NCI-H1048 (cell line): ENCODE results near the gene GRIPAP1.

ENCODE experiments used
- DNase-seq: peaks from one replicate; lab custom pipeline; 2025; lab: John Stamatoyannopoulos, UW

The GRIPAP1 gene

GRCh38 chrX:49002091-49002935 is at the start of gene GRIPAP1:
GRIPAP1 (minus strand) TSS chrX:49002264; CDS start chrX:49002229, 35 bp downstream.
- DNase-seq: peak; percentile 2

DNA sequence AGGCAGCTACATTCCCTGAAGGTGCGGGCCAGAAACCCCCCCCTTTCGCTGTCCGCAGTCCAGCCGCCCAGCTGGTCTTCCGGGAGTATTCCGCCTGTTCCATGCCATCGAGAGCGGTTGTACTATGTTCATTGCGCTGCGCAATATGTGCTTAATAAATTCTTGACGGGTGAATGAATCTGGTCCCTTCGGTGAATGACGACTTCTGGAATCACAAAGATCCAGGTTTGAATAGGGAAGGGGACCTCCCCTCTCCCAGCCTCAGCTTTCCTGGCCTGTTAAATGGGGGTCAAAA is 41.9 kb upstream of the GRIPAP1 start:
- no peak for DNase-seq

DNA sequence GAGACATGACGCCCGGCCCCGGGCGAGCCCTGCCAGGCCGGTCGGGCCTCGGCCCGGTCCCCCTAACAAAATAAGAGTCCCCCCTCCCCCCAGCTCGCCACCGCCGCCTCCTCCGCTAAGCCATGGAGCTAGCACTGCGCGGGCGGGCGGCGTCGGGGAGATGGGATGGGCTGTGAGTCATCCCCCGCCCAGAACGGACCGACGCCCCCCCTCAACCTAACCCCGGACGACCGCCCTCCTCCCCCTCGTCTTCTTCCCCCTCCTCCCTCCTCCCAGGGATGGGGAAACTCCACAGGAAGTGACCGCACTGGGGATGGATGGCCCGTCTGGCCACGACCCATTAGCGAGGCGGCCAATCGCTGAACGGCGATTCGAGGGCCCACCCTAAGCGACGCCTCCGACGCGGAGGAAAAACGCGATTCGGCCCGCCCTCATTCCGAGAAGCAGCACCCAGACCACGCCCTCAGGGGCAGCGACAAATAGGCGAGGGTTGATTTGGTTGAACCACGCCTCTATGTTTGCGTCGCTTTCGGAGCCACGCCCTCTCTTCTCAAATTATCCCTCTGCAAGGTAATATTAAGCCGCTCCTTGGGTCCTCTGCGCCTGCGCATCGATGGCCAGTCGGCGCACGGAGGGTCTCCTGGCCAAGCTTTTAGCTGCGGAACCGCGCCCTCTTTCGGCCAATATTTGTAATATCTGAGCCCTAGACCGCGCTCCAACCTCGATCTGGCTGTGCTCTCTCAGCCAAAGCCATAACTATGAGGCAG is 41.3 kb upstream of the GRIPAP1 start, which contains the start of gene TFE3:
Gene TFE3 (minus strand): TSS at position 138 of the 767 bp plus-strand sequence. CDS start 131 bp downstream, at position 7.
- peak; percentile 90 for DNase-seq

DNA sequence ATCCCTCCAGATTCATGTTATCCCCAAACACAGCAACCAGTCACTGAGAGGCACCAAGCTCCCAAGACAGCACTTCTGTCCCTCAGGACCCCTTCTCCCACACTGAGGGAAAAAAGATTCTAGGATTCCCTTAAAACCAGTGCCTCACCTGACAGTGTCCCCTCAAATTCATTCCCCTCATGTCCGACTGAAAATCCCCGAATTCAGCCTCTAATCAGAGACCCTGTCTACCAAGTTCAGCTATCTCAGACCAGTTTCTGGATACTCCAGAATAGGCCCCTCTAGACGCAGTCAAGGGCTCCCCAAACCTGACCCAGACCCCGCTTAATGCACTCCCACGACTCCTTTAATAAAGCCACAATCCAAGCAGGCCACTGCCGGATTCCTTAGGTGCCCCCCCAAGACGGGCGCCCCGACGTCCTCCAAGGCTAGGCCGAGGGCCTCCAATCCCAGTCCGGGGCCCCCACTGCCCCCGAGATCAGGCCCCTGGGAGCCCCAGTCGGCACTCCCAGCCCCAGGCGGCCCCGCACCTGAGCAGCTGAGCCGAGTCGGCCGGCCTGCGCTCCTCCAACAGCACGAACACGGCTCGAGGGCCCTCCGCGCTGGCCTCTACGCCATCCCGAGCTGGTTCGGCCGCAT is 40.6 kb upstream of the GRIPAP1 start:
- no peak for DNase-seq

DNA sequence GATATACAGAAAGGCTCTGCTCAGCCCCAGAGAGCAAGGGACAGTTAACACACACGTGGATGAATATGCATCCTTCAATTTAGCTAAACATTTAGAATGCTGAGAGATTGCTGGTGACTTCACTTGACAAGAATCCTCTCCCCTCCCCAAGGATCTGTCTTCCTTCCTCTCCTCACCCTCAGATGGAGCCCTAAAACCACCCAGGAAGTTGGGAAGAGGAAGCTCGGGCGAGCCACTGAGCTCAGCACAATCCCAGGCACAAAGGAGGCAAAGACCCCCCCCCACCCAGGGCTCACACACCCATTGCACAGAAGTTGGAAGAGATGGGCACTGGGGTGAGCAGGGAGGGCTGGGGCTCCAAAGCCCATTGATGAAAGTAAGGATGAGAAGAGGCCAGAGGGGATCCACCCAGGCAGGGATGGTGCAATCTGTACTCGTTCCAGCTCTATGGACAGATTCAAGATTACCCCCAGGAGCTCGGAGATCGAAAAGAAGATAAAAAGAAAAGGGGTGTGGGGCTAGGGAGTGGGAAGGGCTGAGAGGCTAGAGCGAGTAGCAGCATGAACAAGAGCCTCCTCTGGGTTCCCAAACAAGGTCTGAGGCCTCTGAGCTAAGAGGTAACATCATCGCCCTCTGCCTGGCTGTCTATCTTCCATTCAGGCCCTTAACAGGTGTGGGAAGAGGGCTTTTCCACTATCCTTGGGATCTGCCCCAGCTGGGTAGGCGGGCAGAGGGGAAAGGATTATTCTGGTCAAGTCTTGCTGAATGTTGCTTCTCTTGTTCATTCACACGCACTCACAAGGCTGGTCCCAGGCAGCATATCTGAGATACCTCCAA is 39.9 kb upstream of the GRIPAP1 start:
- no peak for DNase-seq

DNA sequence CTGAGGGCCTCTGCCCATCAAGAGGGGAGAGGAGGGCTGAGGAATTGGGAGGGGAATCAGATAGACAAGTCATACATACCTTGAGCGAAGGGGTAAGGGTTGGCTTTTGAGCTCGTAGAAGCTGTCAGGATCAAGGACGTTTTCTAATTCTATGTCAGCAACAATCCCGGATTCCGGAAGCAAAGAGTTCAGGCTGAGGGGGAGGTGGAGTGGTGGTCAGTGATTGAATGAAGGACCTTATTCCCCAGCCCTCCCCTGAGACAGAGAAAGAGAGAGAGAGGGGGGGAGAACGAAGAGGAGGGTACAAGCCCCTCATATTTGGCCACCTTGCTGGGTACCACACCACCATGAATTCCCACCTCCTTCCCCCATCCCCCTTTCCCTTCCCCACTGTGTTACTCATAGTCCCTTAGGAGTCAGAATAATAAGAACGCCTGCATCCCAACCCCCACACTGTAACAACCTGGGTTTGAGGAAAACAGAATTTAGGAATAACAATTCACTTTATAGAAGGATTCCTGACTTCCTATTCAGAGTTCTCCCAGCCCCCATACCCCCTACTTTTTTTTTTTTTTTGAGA is 38.4 kb upstream of the GRIPAP1 start:
- DNase-seq: no peak

- peak; percentile 26 for DNase-seq
Observed at GRCh38 chrX:49039598-49040375, 37.7 kb upstream of the GRIPAP1 start.

DNA sequence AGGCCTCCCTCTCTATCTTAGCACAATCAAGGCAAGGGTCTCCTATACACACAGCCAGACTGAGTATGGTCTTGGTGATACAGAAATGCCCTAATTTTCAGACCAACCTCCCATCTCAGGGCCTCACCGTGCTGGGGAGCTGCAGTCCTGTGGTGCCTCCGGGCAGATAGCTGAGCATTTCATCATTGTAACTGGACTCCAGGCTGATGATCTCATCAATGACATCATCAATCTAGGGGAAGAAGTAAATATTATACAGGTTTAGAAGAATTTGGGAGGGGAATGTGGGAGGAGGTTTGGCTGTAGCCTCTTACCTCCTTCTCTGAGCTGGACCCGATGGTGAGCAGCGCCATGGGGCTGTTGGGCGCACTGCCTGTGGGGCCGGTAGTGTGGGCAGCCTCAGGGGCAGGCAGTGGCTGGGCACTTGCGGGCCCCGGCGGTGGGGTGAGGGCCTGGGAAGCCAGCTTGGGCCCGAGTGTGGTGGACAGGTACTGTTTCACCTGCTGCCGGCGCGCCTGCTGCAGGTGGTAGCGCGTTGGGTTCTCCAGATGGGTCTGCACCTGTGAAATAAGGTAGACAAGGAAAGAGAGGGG is 35.9 kb upstream of the GRIPAP1 start:
- DNase-seq: no peak

DNA sequence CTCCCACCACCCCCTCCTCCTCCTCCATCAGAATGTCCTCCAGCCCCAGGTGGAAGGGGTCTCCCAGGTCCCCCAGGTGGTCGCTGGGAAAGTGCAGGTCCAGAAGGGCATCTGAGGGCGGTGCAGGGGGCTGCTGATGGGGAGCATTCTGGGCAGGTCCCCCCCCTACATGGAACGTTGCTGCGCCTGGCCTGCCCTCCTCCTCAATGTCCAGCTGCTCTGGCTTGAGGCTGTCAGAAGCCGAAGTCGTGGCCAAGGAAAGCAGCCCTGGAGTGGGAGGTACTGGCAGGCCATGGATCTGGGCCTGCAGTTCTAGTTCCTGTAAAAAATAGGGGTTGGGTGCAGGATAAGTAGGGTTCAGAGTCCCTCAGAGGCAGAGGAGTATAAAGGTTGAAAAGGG is 28.2 kb upstream of the GRIPAP1 start:
- no peak for DNase-seq

DNA sequence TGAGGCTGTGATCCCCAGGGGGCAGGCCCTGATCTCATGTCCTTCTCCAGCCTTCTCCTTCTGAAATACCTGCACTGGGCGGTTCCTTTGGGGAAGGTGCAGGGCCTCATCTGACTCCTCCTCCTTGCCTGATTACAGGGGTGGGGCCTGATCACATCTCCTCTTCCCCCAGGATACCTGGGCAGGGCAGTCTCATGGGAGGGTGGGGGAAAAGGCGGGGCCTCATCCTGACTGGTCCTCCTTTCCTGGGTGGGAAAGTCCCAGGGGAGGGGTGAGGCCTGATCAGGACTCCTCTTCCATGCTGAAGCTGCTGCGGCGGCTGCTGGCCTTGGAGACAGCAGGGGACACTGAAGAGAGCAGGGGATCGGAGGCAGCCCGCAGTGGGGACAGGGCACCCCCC is 27.8 kb upstream of the GRIPAP1 start:
- DNase-seq: no peak

GRCh38 chrX:49019599-49020249 is 17.7 kb upstream of the GRIPAP1 start:
- DNase-seq: no peak

- DNase-seq: no peak
Observed at GRCh38 chrX:49019050-49019449, 17.0 kb upstream of the GRIPAP1 start.

DNA sequence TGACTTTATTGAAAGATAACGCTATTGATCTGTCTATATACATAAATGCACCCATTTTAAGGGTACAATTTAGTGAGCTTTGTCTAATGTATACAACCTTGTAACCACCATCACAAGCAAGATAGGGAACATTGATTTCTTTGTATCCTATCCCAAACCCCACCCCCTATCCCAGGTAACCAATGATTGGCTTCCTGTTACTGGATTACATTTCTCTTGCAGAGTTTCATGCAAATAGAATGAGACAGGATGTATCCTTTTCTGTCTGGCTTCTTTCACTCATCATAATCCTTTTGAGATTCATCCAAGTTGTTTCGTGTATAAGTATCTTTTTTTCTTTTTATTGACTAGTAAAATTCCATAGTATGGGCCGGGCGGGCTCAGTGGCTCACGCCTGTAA is 1.6 kb upstream of the GRIPAP1 start:
- peak; percentile 32 for DNase-seq

DNA sequence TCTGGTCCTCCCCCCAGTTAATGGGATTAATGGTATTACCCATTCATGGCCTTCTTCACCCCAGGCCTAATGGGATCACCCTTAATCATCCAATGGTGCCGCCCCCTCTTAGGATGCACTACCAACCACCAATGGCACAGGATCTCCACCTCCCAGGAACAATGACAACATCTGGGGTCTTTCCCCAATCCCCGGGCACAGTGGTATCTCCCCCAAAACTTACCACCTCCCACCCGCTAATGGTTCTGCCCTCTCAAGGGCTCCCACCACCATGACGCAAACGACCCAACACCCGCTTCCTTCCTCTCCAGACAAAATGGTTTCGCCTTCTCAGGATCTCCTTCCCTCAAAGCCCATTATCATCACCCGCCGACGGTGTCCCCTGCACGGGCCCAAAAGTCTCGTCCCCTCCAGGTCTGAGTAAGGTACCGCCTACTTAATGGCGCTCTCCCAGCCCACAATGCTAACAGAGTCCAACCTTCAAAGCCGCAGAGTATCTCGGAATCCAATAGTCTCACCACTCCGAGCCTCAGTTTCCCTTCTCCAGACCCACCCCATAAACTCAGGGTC is 458 bp downstream of the GRIPAP1 start:
- DNase-seq: no peak

DNA sequence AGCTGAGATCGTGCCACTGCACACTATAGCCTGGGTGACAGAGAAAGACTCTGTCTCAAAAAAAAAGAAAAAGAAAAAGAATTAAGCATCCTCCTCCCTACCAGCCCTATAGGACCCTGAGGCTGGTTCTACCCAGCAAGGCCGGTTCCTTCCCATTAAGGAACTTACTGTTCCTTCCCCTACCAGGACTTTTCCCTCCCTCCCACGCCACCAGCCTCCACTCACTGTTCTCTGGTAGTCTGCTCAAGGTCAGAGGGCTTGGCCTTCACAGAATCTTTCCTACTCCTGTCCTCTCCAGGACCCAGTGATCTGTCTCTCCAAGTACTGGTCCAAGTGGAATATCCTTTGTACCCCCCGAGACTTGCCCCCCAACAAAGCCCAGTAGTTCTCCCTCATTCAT is 1.4 kb downstream of the GRIPAP1 start:
- DNase-seq: no peak

DNA sequence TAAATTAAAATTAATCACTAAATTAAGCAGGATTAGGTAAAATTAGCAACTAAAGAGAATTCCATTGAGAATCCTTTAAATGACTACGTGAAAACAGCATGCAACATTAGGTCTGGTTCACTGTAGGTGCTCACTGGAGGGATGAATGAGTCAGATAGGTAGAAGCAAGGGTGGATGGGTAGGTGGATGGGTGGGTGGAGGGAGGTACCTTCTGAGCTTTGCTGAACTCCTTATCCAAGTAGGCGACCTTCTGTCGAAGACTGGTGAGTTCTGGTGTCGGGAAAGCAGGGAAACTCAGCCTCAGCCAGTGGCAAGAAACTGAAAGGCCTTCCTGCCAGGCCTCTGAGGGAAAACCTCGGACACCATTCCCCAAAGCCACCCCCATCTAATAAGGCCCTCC is 3.0 kb downstream of the GRIPAP1 start:
- DNase-seq: no peak

DNA sequence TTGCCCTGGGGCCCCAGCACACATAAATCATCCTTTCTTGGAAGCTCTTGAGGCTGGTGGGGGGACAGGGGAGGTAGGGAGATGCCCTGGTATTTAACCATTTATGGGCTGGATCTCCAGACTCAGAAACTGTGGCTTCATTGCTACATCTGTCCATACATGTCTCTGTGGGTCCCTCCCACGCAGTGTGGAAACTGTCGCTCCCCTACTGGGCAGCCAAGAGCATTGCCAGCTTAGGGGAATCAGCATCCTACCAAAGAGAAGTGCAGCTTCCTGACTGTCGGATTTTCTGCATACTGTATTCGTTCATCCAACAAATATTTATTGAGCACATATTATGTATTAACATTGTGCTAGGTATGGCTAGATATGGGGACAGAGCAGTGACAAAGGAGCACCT is 3.7 kb downstream of the GRIPAP1 start:
- no peak for DNase-seq

DNA sequence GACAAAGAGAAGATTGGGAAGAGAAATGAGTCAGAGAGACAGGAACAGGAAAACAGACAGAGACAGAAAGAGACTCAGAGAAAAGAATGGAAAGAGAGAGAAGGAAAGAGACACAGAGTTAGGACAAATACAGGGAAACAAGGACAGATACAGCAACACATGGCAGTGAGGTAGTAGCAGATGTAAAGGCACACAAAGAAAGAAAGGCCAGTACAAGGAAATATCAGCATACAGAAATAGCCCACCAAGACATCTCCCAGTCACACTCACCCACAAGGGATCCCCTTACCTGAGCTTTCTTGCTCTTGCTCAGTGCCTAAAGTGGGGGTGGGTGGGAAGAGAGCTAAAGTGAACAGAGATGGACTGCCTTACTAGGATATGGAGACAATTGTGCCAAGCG is 4.2 kb downstream of the GRIPAP1 start:
- no peak for DNase-seq

DNA sequence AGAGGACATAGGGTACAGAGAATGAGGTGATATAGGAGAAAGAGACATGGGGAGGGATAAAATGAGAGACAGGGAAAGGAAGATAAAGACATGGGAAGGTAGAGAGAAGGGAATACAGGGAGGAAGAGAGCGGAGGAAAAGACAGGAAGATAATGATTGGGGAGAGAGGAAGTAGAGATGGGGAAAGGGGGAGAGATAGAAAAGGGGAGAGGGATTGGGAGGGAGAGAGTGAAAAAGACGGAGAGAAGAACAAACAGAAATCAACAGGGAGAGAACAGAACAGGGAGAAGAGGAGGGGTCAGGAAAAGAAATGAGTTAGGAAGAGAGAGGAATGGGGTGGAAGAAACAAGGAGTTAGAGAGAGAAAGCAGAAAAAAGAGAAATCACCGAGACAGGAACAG is 4.6 kb downstream of the GRIPAP1 start:
- DNase-seq: no peak

- DNase-seq: no peak
Observed at GRCh38 chrX:48996969-48997368, 5.1 kb downstream of the GRIPAP1 start.
